ENCODE results near the gene PCDHGA11. TPM values are rescaled to one million over a fixed set of nuclear protein-coding genes. Genes with fewer than 3 reads are reported as not detected.
"Not testable (repeated sequence)": the region's sequence is repeated elsewhere in the genome, so short reads cannot be mapped to it uniquely, and the experiment has no call there.

PCDHGA11 gene
- total RNA-seq, 2 donors from 2014 or later = 1.3 to 1.6 TPM

- Histone ChIP-seq H3K9me3 (peaks cover 9% of the 10 kb centered on the region), H3K4me3 (no peak overlapping the region), H3K4me1 (no peaks in the 10 kb centered on the region), H3K27me3 (no peaks in the 10 kb centered on the region), H3K9ac (ENCODE audit: low read depth in 2 of 2, low read length in 2 of 2) (no peak overlapping the region), H3K36me3 (no peaks in the 10 kb centered on the region), H3K27ac (no peak overlapping the region)
- intact Hi-C loops (cut with DNase I) = loop anchor here (10.0 kb wide), 2 partner anchors 115 to 155 kb away; no protein-coding TSS in a partner anchor
- no peak for TF ChIP-seq CTCF (IDR thresholded peaks at IDR 0.05)
- no peak for DNase-seq
These were observed 11.1 kb upstream of the PCDHGA11 start for GRCh38 chr5:141409598-141410306.

- no peak for TF ChIP-seq CTCF (IDR thresholded peaks at IDR 0.05)
- H3K9me3 ChIP-seq = peaks cover 9% of the 10 kb centered on the region
- no peaks in the 10 kb centered on the region for H3K36me3 ChIP-seq
- no peaks in the 10 kb centered on the region for H3K4me1 ChIP-seq
- no peak overlapping the region for H3K27ac ChIP-seq
- DNase-seq = no peak
- H3K4me3 ChIP-seq = no peak overlapping the region
- H3K27me3 ChIP-seq = no peaks in the 10 kb centered on the region
- intact Hi-C loops (cut with DNase I) = loop anchor here (10.0 kb wide), 2 partner anchors 113 to 153 kb away; no protein-coding TSS in a partner anchor
- H3K9ac ChIP-seq (ENCODE audit: low read depth in 2 of 2, low read length in 2 of 2) = no peak overlapping the region
These were observed 9.3 kb upstream of the PCDHGA11 start for GRCh38 chr5:141411575-141411974.

- Histone ChIP-seq H3K4me3 (peak within 1 kb of the TSS; percentile 28), H3K4me1 (no peaks in the 10 kb centered on the region), H3K36me3 (no peaks in the 10 kb centered on the region), H3K9ac (ENCODE audit: low read depth in 2 of 2, low read length in 2 of 2) (peak within 1 kb of the TSS in 1 of 2 donors; percentile 26), H3K27me3 (no peaks in the 10 kb centered on the region), H3K9me3 (peaks cover 9% of the 10 kb centered on the region), H3K27ac (no peak within 1 kb of the TSS)
- intact Hi-C loops (cut with DNase I) = loop anchor here (10.0 kb wide), 2 partner anchors 112 to 152 kb away; no protein-coding TSS in a partner anchor
- DNase-seq = peak; percentile 67
- TF ChIP-seq CTCF (IDR thresholded peaks at IDR 0.05) = peak; percentile 26
These were observed 7.9 kb upstream of the PCDHGA11 start, which contains the start of gene PCDHGA10 for GRCh38 chr5:141412854-141413539. Gene PCDHGA10, plus strand, starts transcription at chr5:141412987. Its CDS starts 189 bp downstream, at chr5:141413176.

- peak overlapping the region; percentile 28 for H3K4me3 ChIP-seq
- peaks cover 9% of the 10 kb centered on the region for H3K9me3 ChIP-seq
- intact Hi-C loops (cut with DNase I) = loop anchor here (10.0 kb wide), 2 partner anchors 111 to 151 kb away; no protein-coding TSS in a partner anchor
- no peak for TF ChIP-seq CTCF (IDR thresholded peaks at IDR 0.05)
- DNase-seq = no peak
- no peaks in the 10 kb centered on the region for H3K4me1 ChIP-seq
- H3K9ac ChIP-seq (ENCODE audit: low read depth in 2 of 2, low read length in 2 of 2) = peak overlapping the region in 1 of 2 donors; percentile 26
- H3K27me3 ChIP-seq = no peaks in the 10 kb centered on the region
- H3K36me3 ChIP-seq = no peaks in the 10 kb centered on the region
- no peak overlapping the region for H3K27ac ChIP-seq
These were observed 7.2 kb upstream of the PCDHGA11 start for GRCh38 chr5:141413540-141414069.

- not testable (repeated sequence) for H3K27ac ChIP-seq; H3K27me3 ChIP-seq; DNase-seq; H3K4me3 ChIP-seq; H3K4me1 ChIP-seq; H3K9ac ChIP-seq (ENCODE audit: low read depth in 2 of 2, low read length in 2 of 2); H3K36me3 ChIP-seq
- H3K9me3 ChIP-seq = peaks cover 11% of the 10 kb centered on the region
- intact Hi-C loops (cut with DNase I) = loop anchor here (10.0 kb wide), 2 partner anchors 110 to 150 kb away; no protein-coding TSS in a partner anchor
These were observed 6.1 kb upstream of the PCDHGA11 start for GRCh38 chr5:141414548-141415274.

- H3K27ac ChIP-seq; H3K4me1 ChIP-seq; H3K9ac ChIP-seq (ENCODE audit: low read depth in 2 of 2, low read length in 2 of 2); DNase-seq; H3K36me3 ChIP-seq; H3K27me3 ChIP-seq; H3K4me3 ChIP-seq; H3K9me3 ChIP-seq: not testable (repeated sequence)
- intact Hi-C loops (cut with DNase I) = loop anchor here (10.0 kb wide), 2 partner anchors 110 to 150 kb away; no protein-coding TSS in a partner anchor
These were observed 5.6 kb upstream of the PCDHGA11 start for GRCh38 chr5:141415275-141415618.

Data from colonic mucosa (tissue), 4 donors.